ENCODE data around the gene TMEFF2. TPM values are rescaled to one million over a fixed set of nuclear protein-coding genes. Genes with fewer than 3 reads are reported as not detected.
A peak's percentile ranks its signal among the peaks of the same experiment; 100 is the strongest.

The TMEFF2 gene
- total and polyA plus RNA-seq, 2 experiments from 2014 or later: 0.13 TPM; not detected in 1

- Histone ChIP-seq H3K4me1 (ENCODE audit: insufficient read depth) (peaks cover 27% of the 10 kb centered on the region), H3K9ac (no peak overlapping the region)
- no peak for DNase-seq
Measured at GRCh38 chr2:192126912-192127311, 67.8 kb downstream of the TMEFF2 start.

GRCh38 chr2:192126426-192126825 is 68.3 kb downstream of the TMEFF2 start:
- H3K4me3 ChIP-seq: no peak overlapping the region
- no peak overlapping the region for H3K27ac ChIP-seq
- no peaks in the 10 kb centered on the region for H3K27me3 ChIP-seq (replicated peaks; ENCODE audit: insufficient read depth)
- H4K20me1 ChIP-seq (ENCODE audit: insufficient read depth): no peaks in the 10 kb centered on the region
- H2AFZ ChIP-seq: no peak overlapping the region
- H3F3A ChIP-seq (ENCODE audit: insufficient read depth): peaks cover 15% of the 10 kb centered on the region; the same call in 1 of the 2 replicates
- H3K79me2 ChIP-seq (ENCODE audit: insufficient read depth): no peaks in the 10 kb centered on the region
- no peaks in the 10 kb centered on the region for H3K9me3 ChIP-seq (ENCODE audit: low read depth)
- no peak overlapping the region for H3K9ac ChIP-seq
- no peaks in the 10 kb centered on the region for H3K36me3 ChIP-seq (ENCODE audit: low read depth)
- DNase-seq: no peak
- H3K4me2 ChIP-seq (ENCODE audit: unreplicated experiment): peak overlapping the region; percentile 16
- in situ Hi-C loops (cut with MboI): no loop called here
- no peaks in the 10 kb centered on the region for H3K9me2 ChIP-seq (ENCODE audit: insufficient read depth)
- TF ChIP-seq EZH2 (IDR thresholded peaks at IDR 0.05; ENCODE audit: insufficient read depth, poor library complexity, severe bottlenecking): no peak
- TF ChIP-seq EZH2phosphoT487 (IDR thresholded peaks at IDR 0.05; ENCODE audit: insufficient read depth, low read depth): no peak
- H3K4me1 ChIP-seq (ENCODE audit: insufficient read depth): peaks cover 27% of the 10 kb centered on the region
- WGBS, 2 experiments (ENCODE audit: low coverage in 1 of 2, low lambda C conversion rate in 2 of 2, missing lambda C conversion rate in 2 of 2): 0 to 3% methylated on average over 1 of the region's 1 CpG

More at GRCh38 chr2:192126912-192127311, 67.8 kb downstream of the TMEFF2 start:
- no peaks in the 10 kb centered on the region for H3K36me3 ChIP-seq (ENCODE audit: low read depth)
- no peaks in the 10 kb centered on the region for H3K9me2 ChIP-seq (ENCODE audit: insufficient read depth)
- no peaks in the 10 kb centered on the region for H3K27me3 ChIP-seq (replicated peaks; ENCODE audit: insufficient read depth)
- no peaks in the 10 kb centered on the region for H3K9me3 ChIP-seq (ENCODE audit: low read depth)
- no peak for TF ChIP-seq EZH2phosphoT487 (IDR thresholded peaks at IDR 0.05; ENCODE audit: insufficient read depth, low read depth)
- TF ChIP-seq EZH2 (IDR thresholded peaks at IDR 0.05; ENCODE audit: insufficient read depth, poor library complexity, severe bottlenecking): no peak
- no peak overlapping the region for H2AFZ ChIP-seq
- no peak overlapping the region for H3K27ac ChIP-seq
- no peaks in the 10 kb centered on the region for H4K20me1 ChIP-seq (ENCODE audit: insufficient read depth)
- peaks cover 15% of the 10 kb centered on the region; the same call in 1 of the 2 replicates for H3F3A ChIP-seq (ENCODE audit: insufficient read depth)
- no peaks in the 10 kb centered on the region for H3K79me2 ChIP-seq (ENCODE audit: insufficient read depth)
- in situ Hi-C loops (cut with MboI): no loop called here
- H3K4me2 ChIP-seq (ENCODE audit: unreplicated experiment): peak overlapping the region; percentile 16
- no peak overlapping the region for H3K4me3 ChIP-seq

GRCh38 chr2:192124571-192124970 is 70.2 kb downstream of the TMEFF2 start:
- no peaks in the 10 kb centered on the region for H4K20me1 ChIP-seq (ENCODE audit: insufficient read depth)
- no peak overlapping the region for H3K4me3 ChIP-seq
- H3F3A ChIP-seq (ENCODE audit: insufficient read depth): peaks cover 15% of the 10 kb centered on the region; the same call in 1 of the 2 replicates
- no peak overlapping the region for H3K27ac ChIP-seq
- H3K4me2 ChIP-seq (ENCODE audit: unreplicated experiment): peak overlapping the region; percentile 17
- in situ Hi-C loops (cut with MboI): no loop called here
- H3K27me3 ChIP-seq (replicated peaks; ENCODE audit: insufficient read depth): no peaks in the 10 kb centered on the region
- WGBS, 2 experiments (ENCODE audit: low coverage in 1 of 2, low lambda C conversion rate in 2 of 2, missing lambda C conversion rate in 2 of 2): 7 to 13% methylated on average over 1 of the region's 1 CpG
- H2AFZ ChIP-seq: 0 out of 2 replicates have a peak overlapping the region, but pooled peaks have one; percentile 14
- TF ChIP-seq EZH2phosphoT487 (IDR thresholded peaks at IDR 0.05; ENCODE audit: insufficient read depth, low read depth) (no peak), EZH2 (IDR thresholded peaks at IDR 0.05; ENCODE audit: insufficient read depth, poor library complexity, severe bottlenecking) (no peak)
- H3K36me3 ChIP-seq (ENCODE audit: low read depth): no peaks in the 10 kb centered on the region
- no peaks in the 10 kb centered on the region for H3K79me2 ChIP-seq (ENCODE audit: insufficient read depth)
- H3K9me3 ChIP-seq (ENCODE audit: low read depth): no peaks in the 10 kb centered on the region
- peaks cover 27% of the 10 kb centered on the region for H3K4me1 ChIP-seq (ENCODE audit: insufficient read depth)
- DNase-seq: peak; percentile 49
- H3K9ac ChIP-seq: no peak overlapping the region
- H3K9me2 ChIP-seq (ENCODE audit: insufficient read depth): no peaks in the 10 kb centered on the region

DNA sequence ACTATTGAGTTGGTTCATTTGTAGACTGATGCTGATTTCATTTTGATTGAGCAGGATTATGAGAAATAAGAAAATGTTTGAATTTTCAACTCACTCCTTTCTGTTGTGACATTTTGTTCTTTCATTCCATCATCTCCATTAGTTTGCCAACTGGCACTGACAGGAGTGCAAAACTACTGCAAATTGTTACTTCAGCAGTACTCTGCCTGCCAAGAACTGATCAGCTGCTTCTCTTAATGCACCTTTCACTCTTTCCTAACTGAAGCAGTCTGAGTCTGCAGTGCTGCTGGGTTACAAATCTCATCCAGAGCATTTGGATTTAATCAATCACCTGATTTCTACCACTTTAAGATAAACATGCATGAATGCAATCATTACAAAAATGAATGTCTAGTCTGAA is 70.9 kb downstream of the TMEFF2 start:
- H3K9me2 ChIP-seq (ENCODE audit: insufficient read depth): no peaks in the 10 kb centered on the region
- H3K27me3 ChIP-seq (replicated peaks; ENCODE audit: insufficient read depth): no peaks in the 10 kb centered on the region
- no peak overlapping the region for H3K4me2 ChIP-seq (ENCODE audit: unreplicated experiment)
- in situ Hi-C loops (cut with MboI): no loop called here
- no peaks in the 10 kb centered on the region for H3K79me2 ChIP-seq (ENCODE audit: insufficient read depth)
- no peak overlapping the region for H3K4me3 ChIP-seq
- H3F3A ChIP-seq (ENCODE audit: insufficient read depth): peaks cover 15% of the 10 kb centered on the region; the same call in 1 of the 2 replicates
- no peak overlapping the region for H3K9ac ChIP-seq
- H2AFZ ChIP-seq: no peak overlapping the region
- no peak overlapping the region for H3K27ac ChIP-seq
- no peak for TF ChIP-seq EZH2 (IDR thresholded peaks at IDR 0.05; ENCODE audit: insufficient read depth, poor library complexity, severe bottlenecking)
- TF ChIP-seq EZH2phosphoT487 (IDR thresholded peaks at IDR 0.05; ENCODE audit: insufficient read depth, low read depth): no peak
- H3K9me3 ChIP-seq (ENCODE audit: low read depth): no peaks in the 10 kb centered on the region
- peaks cover 27% of the 10 kb centered on the region for H3K4me1 ChIP-seq (ENCODE audit: insufficient read depth)
- H4K20me1 ChIP-seq (ENCODE audit: insufficient read depth): no peaks in the 10 kb centered on the region
- DNase-seq: peak; percentile 50
- H3K36me3 ChIP-seq (ENCODE audit: low read depth): no peaks in the 10 kb centered on the region

- Histone ChIP-seq H3K4me3 (no peak overlapping the region), H4K20me1 (ENCODE audit: insufficient read depth) (no peaks in the 10 kb centered on the region; the same call in 1 of the 2 replicates), H3K27me3 (replicated peaks; ENCODE audit: insufficient read depth) (no peaks in the 10 kb centered on the region), H3K4me1 (ENCODE audit: insufficient read depth) (peaks cover 27% of the 10 kb centered on the region), H3F3A (ENCODE audit: insufficient read depth) (peaks cover 11% of the 10 kb centered on the region; the same call in 1 of the 2 replicates), H3K36me3 (ENCODE audit: low read depth) (no peaks in the 10 kb centered on the region), H3K9me3 (ENCODE audit: low read depth) (no peaks in the 10 kb centered on the region), H2AFZ (no peak overlapping the region), H3K9ac (no peak overlapping the region), H3K4me2 (ENCODE audit: unreplicated experiment) (no peak overlapping the region), H3K27ac (no peak overlapping the region), H3K79me2 (ENCODE audit: insufficient read depth) (no peaks in the 10 kb centered on the region), H3K9me2 (ENCODE audit: insufficient read depth) (no peaks in the 10 kb centered on the region)
- no peak for DNase-seq
- in situ Hi-C loops (cut with MboI): no loop called here
- no peak for TF ChIP-seq EZH2 (IDR thresholded peaks at IDR 0.05; ENCODE audit: insufficient read depth, poor library complexity, severe bottlenecking)
- no peak for TF ChIP-seq EZH2phosphoT487 (IDR thresholded peaks at IDR 0.05; ENCODE audit: insufficient read depth, low read depth)
Measured at GRCh38 chr2:192122946-192123345, 71.8 kb downstream of the TMEFF2 start.

Measured in GM23248 (cell line).